Measurements from ENCODE around the gene ZNF786.

Gene ZNF786

DNA sequence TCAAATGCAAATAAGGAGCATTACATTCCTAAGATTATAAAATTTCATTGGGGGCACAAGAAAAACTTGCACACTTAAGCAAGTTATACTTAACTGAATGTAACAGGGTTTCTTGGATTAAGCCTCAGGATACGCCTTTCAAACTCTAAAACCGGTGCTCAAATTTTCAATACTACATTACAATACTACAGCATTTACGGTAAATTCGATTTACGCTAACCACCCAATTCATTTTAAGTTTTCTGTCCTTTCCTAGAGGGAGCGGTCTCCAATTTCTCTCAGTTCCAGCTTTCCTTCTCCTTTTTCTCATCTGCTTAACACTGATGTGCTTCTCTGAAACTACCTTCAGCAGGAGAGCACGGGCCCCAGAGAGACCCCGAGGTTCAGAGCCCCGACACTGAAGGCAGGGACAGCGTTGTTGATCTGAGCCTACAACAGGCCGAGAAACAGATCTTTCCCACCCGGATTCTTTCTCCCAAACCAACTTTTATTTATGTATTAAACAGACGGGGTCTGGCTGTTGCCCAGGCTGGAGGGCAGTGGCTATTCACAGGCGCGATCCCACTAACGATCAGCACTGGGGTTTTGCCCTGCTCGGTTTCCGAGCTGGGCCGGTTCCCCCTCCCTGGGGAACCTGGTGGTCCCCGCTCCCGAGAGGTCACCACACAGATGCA lies 34.8 kb upstream of the ZNF786 start:
- peaks cover 3% of the 10 kb centered on the region in 2 donors for H3K4me1 ChIP-seq (ENCODE audit: control insufficient read depth in 2 of 2, insufficient read depth in 1 of 2, low read depth in 1 of 2, low read length in 2 of 2)
- no peak overlapping the region for H3K4ac ChIP-seq (ENCODE audit: low read length)
- H3K9ac ChIP-seq (ENCODE audit: low read depth, low read length, poor library complexity), result peak overlapping the region; percentile 100
- peaks cover 5% of the 10 kb centered on the region for H3K79me1 ChIP-seq (ENCODE audit: low read depth, low read length)
- peak overlapping the region; percentile 99 for H3K18ac ChIP-seq (ENCODE audit: low read length)
- H2BK15ac ChIP-seq (ENCODE audit: low read length), result no peak overlapping the region
- peak overlapping the region; percentile 75 for H3K27ac ChIP-seq (replicated peaks; ENCODE audit: low read length)
- peak overlapping the region; percentile 99 for H3K23ac ChIP-seq (ENCODE audit: low read depth, low read length, poor library complexity)
- DNase-seq (ENCODE audit: low spot score), result no peak
- no CpG with 5 or more reads among the region's 21 CpGs for WGBS, 2 donors (ENCODE audit: extremely low coverage in 2 of 2, insufficient read length in 2 of 2, insufficient replicate concordance in 1 of 2)
- H2AFZ ChIP-seq (ENCODE audit: low read length), result peak overlapping the region; percentile 97
- no peak overlapping the region for H4K91ac ChIP-seq (ENCODE audit: low read depth, low read length, poor library complexity)
- no peak overlapping the region for H4K8ac ChIP-seq (ENCODE audit: low read depth, low read length)
- peak overlapping the region; percentile 82 to 96 for H3K4me3 ChIP-seq (ENCODE audit: low read length in 2 of 2)
- H3K27me3 ChIP-seq (ENCODE audit: control insufficient read depth in 3 of 3, insufficient read depth in 3 of 3, low read depth in 1 of 3, low read length in 3 of 3), result no peaks in the 10 kb centered on the region
- H3K9me3 ChIP-seq (replicated peaks in 1 of 2; ENCODE audit: control insufficient read depth in 2 of 2, insufficient read depth in 1 of 2, low read depth in 1 of 2, low read length in 2 of 2), result peaks cover 2 to 3% of the 10 kb centered on the region in 2 donors
- peak overlapping the region; percentile 75 for H3K4me2 ChIP-seq (ENCODE audit: insufficient read depth, low read length, poor library complexity, severe bottlenecking)
- H2BK120ac ChIP-seq (ENCODE audit: low read depth, low read length), result no peak overlapping the region
- peaks cover 0 to 13% of the 10 kb centered on the region in 2 donors for H3K36me3 ChIP-seq (replicated peaks in 1 of 2; ENCODE audit: control insufficient read depth in 2 of 2, insufficient read depth in 2 of 2, low read length in 2 of 2)
- no peak overlapping the region for H2BK12ac ChIP-seq (ENCODE audit: low read length)
- peak overlapping the region; percentile 87 for H2BK5ac ChIP-seq (ENCODE audit: low read length)
- peak overlapping the region; percentile 98 for H2AK5ac ChIP-seq (ENCODE audit: low read depth, low read length)
- H3K14ac ChIP-seq (ENCODE audit: low read length), result peak overlapping the region; percentile 89

- Histone ChIP-seq H3K27me3 (ENCODE audit: control insufficient read depth in 3 of 3, insufficient read depth in 3 of 3, low read depth in 1 of 3, low read length in 3 of 3) (no peaks in the 10 kb centered on the region), H3K4ac (ENCODE audit: low read length) (no peak overlapping the region), H3K9me3 (replicated peaks in 1 of 2; ENCODE audit: control insufficient read depth in 2 of 2, insufficient read depth in 1 of 2, low read depth in 1 of 2, low read length in 2 of 2) (no peaks in the 10 kb centered on the region), H2BK120ac (ENCODE audit: low read depth, low read length) (no peak overlapping the region), H3K9ac (ENCODE audit: low read depth, low read length, poor library complexity) (no peak overlapping the region), H2BK5ac (ENCODE audit: low read length) (no peak overlapping the region), H2BK12ac (ENCODE audit: low read length) (no peak overlapping the region), H3K36me3 (replicated peaks in 1 of 2; ENCODE audit: control insufficient read depth in 2 of 2, insufficient read depth in 2 of 2, low read length in 2 of 2) (peaks cover 0 to 5% of the 10 kb centered on the region in 2 donors), H3K23ac (ENCODE audit: low read depth, low read length, poor library complexity) (no peak overlapping the region), H2AFZ (ENCODE audit: low read length) (no peak overlapping the region), H4K8ac (ENCODE audit: low read depth, low read length) (no peak overlapping the region), H3K79me1 (ENCODE audit: low read depth, low read length) (no peaks in the 10 kb centered on the region), H3K14ac (ENCODE audit: low read length) (no peak overlapping the region), H2AK5ac (ENCODE audit: low read depth, low read length) (no peak overlapping the region), H3K4me3 (ENCODE audit: low read length in 2 of 2) (no peak overlapping the region), H3K18ac (ENCODE audit: low read length) (no peak overlapping the region), H2BK15ac (ENCODE audit: low read length) (no peak overlapping the region), H3K4me2 (ENCODE audit: insufficient read depth, low read length, poor library complexity, severe bottlenecking) (no peak overlapping the region), H3K27ac (replicated peaks; ENCODE audit: low read length) (no peak overlapping the region), H4K91ac (ENCODE audit: low read depth, low read length, poor library complexity) (no peak overlapping the region), H3K4me1 (ENCODE audit: control insufficient read depth in 2 of 2, insufficient read depth in 1 of 2, low read depth in 1 of 2, low read length in 2 of 2) (no peaks in the 10 kb centered on the region)
- no peak for DNase-seq (ENCODE audit: low spot score)
- no CpG with 5 or more reads among the region's 12 CpGs for WGBS, 2 donors (ENCODE audit: extremely low coverage in 2 of 2, insufficient read length in 2 of 2, insufficient replicate concordance in 1 of 2)
Observed at GRCh38 chr7:149109969-149110368, 19.5 kb upstream of the ZNF786 start.

- Histone ChIP-seq H2BK120ac (ENCODE audit: low read depth, low read length) (no peak overlapping the region), H3K23ac (ENCODE audit: low read depth, low read length, poor library complexity) (peak overlapping the region; percentile 31), H2AFZ (ENCODE audit: low read length) (no peak overlapping the region), H3K18ac (ENCODE audit: low read length) (peak overlapping the region; percentile 2), H2BK5ac (ENCODE audit: low read length) (peak overlapping the region; percentile 3), H2BK15ac (ENCODE audit: low read length) (no peak overlapping the region), H4K8ac (ENCODE audit: low read depth, low read length) (no peak overlapping the region), H3K4me1 (ENCODE audit: control insufficient read depth in 2 of 2, insufficient read depth in 1 of 2, low read depth in 1 of 2, low read length in 2 of 2) (no peaks in the 10 kb centered on the region), H3K9ac (ENCODE audit: low read depth, low read length, poor library complexity) (no peak overlapping the region), H3K27ac (replicated peaks; ENCODE audit: low read length) (no peak overlapping the region), H4K91ac (ENCODE audit: low read depth, low read length, poor library complexity) (no peak overlapping the region), H3K4ac (ENCODE audit: low read length) (no peak overlapping the region), H2AK5ac (ENCODE audit: low read depth, low read length) (no peak overlapping the region), H3K4me2 (ENCODE audit: insufficient read depth, low read length, poor library complexity, severe bottlenecking) (no peak overlapping the region), H3K14ac (ENCODE audit: low read length) (no peak overlapping the region), H3K79me1 (ENCODE audit: low read depth, low read length) (no peaks in the 10 kb centered on the region), H3K36me3 (replicated peaks in 1 of 2; ENCODE audit: control insufficient read depth in 2 of 2, insufficient read depth in 2 of 2, low read length in 2 of 2) (peaks cover 5 to 17% of the 10 kb centered on the region in 2 donors), H3K27me3 (ENCODE audit: control insufficient read depth in 3 of 3, insufficient read depth in 3 of 3, low read depth in 1 of 3, low read length in 3 of 3) (no peaks in the 10 kb centered on the region), H3K4me3 (ENCODE audit: low read length in 2 of 2) (no peak overlapping the region), H2BK12ac (ENCODE audit: low read length) (no peak overlapping the region), H3K9me3 (replicated peaks in 1 of 2; ENCODE audit: control insufficient read depth in 2 of 2, insufficient read depth in 1 of 2, low read depth in 1 of 2, low read length in 2 of 2) (no peaks in the 10 kb centered on the region)
- no peak for DNase-seq (ENCODE audit: low spot score)
- no CpG with 5 or more reads among the region's 25 CpGs for WGBS, 2 donors (ENCODE audit: extremely low coverage in 2 of 2, insufficient read length in 2 of 2, insufficient replicate concordance in 1 of 2)
Observed at GRCh38 chr7:149104749-149105148, 14.2 kb upstream of the ZNF786 start.

GRCh38 chr7:149104214-149104613 lies 13.7 kb upstream of the ZNF786 start:
- Histone ChIP-seq H2AK5ac (ENCODE audit: low read depth, low read length) (no peak overlapping the region), H3K36me3 (replicated peaks in 1 of 2; ENCODE audit: control insufficient read depth in 2 of 2, insufficient read depth in 2 of 2, low read length in 2 of 2) (peaks cover 5 to 17% of the 10 kb centered on the region in 2 donors), H2AFZ (ENCODE audit: low read length) (no peak overlapping the region), H3K79me1 (ENCODE audit: low read depth, low read length) (no peaks in the 10 kb centered on the region), H3K4me3 (ENCODE audit: low read length in 2 of 2) (no peak overlapping the region), H3K4me1 (ENCODE audit: control insufficient read depth in 2 of 2, insufficient read depth in 1 of 2, low read depth in 1 of 2, low read length in 2 of 2) (no peaks in the 10 kb centered on the region), H3K9me3 (replicated peaks in 1 of 2; ENCODE audit: control insufficient read depth in 2 of 2, insufficient read depth in 1 of 2, low read depth in 1 of 2, low read length in 2 of 2) (no peaks in the 10 kb centered on the region), H3K14ac (ENCODE audit: low read length) (no peak overlapping the region), H2BK5ac (ENCODE audit: low read length) (no peak overlapping the region), H2BK15ac (ENCODE audit: low read length) (no peak overlapping the region), H2BK12ac (ENCODE audit: low read length) (no peak overlapping the region), H4K8ac (ENCODE audit: low read depth, low read length) (peak overlapping the region; percentile 17), H4K91ac (ENCODE audit: low read depth, low read length, poor library complexity) (no peak overlapping the region), H3K4ac (ENCODE audit: low read length) (no peak overlapping the region), H3K27me3 (ENCODE audit: control insufficient read depth in 3 of 3, insufficient read depth in 3 of 3, low read depth in 1 of 3, low read length in 3 of 3) (no peaks in the 10 kb centered on the region), H3K9ac (ENCODE audit: low read depth, low read length, poor library complexity) (no peak overlapping the region), H3K23ac (ENCODE audit: low read depth, low read length, poor library complexity) (no peak overlapping the region), H3K4me2 (ENCODE audit: insufficient read depth, low read length, poor library complexity, severe bottlenecking) (no peak overlapping the region), H3K18ac (ENCODE audit: low read length) (no peak overlapping the region), H2BK120ac (ENCODE audit: low read depth, low read length) (no peak overlapping the region), H3K27ac (replicated peaks; ENCODE audit: low read length) (no peak overlapping the region)
- DNase-seq (ENCODE audit: low spot score), result no peak
- no CpG with 5 or more reads among the region's 35 CpGs for WGBS, 2 donors (ENCODE audit: extremely low coverage in 2 of 2, insufficient read length in 2 of 2, insufficient replicate concordance in 1 of 2)
